ENCODE results near the gene PHYKPL.

Gene PHYKPL

GRCh38 chr5:178221853-178222252 lies 10.7 kb downstream of the PHYKPL start:
- no peak for DNase-seq

DNA sequence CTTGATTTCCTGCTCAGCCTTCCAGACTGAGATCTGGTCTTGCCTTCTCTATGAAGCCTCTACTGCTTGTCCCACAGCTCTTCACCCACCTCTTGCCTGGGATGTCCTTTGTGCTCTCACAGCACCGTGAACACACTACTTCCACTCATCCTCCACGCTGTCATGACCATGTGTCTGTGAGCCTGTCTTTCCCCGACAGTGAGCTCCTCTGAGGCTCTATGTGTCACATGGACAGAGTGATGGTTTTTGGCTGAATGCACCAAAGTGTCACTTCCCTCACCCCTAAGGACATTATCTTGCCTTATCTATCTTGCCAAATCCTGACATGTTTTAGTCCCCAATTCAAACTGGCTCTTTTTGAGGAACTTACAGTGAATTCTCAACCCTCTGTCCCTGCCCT lies 11.3 kb downstream of the PHYKPL start:
- no peak for DNase-seq

- DNase-seq: no peak
These were observed 13.8 kb downstream of the PHYKPL start for GRCh38 chr5:178218827-178219226.

GRCh38 chr5:178218237-178218776 lies 14.3 kb downstream of the PHYKPL start:
- no peak for DNase-seq

DNA sequence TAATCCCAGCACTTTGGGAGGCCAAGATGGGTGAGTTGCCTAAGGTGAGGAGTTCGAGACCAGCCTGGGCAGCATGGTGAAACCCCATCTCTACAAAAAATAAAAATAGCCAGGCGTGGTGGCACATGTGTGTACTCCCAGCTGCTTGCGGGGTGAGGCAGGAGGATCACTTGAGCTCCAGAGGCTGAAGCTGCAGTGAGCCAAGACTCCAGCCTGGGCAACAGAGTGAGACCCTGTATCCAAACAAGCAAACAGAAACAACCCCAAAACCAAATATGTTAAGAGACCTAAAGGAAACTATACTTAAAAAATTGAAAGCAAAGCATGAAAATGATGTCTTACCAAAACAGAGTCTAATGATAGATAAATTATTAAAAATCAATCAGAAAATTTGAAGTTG lies 15.8 kb downstream of the PHYKPL start:
- no peak for DNase-seq

- DNase-seq: no peak
These were observed 16.5 kb downstream of the PHYKPL start for GRCh38 chr5:178216088-178216534.

DNA sequence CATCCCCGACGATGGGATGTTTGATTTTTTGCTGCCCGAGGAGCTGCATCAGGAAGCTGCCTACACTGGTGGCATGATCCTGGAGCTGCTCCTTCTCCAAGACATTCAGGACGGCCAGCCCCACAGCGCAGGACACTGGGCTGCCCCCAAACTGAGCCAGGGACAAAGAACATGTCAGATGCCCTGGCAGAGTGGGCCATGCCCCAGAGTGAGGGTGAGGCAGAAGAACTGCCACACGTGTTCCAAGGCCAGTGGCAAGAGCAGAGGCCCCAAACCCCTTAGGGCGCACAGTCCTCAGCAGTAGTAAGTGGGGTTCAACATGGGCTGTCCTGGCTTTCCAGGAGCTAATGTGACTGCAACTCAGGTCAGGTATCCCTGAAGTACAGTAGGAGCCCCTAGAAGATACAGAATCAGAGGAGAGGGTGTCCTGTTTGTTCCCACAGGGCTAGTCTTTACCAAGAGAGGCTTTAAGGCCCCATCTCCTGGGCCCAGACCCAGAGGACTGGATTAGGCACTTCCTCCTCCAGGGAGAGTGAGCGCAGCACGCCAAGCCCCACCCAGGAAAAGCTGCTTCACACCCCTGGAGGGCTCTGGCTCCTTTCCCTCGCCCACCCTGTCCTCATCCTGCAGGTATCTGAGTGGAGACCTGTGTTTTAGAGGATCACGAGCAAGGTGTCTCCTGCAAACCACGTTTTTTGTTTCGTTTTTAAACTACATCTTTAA lies 17.2 kb downstream of the PHYKPL start:
- DNase-seq: no peak

DNA sequence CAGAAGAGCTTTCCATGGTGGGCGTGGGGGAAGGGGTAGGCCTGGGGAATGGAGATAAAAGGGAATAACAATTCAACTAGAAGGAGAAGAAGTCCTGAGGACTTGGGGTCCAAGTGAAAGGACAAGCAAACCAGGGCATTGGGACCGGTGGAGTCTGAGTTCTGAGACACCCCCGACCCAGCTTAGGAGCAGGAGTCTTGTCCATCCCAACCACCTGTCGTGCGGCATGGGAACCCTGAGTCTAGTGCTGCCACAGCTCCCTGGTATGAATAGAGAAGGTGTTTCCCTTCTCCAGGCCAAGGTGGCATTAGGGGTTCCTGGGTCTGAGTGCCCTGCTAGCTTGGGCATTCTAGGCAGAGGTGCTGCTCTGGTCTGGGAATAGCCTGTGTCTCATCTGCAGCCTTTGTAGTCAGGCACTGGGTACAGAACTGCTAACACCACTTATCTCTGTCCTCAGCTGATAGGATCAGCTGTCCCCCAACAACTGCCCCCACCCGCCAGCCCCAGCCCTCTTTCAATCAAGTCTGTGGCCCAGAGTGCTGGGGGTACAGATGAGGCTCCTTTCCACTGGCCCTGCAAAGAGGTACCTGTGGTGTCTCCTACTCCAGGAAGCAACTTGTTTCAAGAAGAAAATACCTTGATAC lies 18.3 kb downstream of the PHYKPL start:
- DNase-seq: no peak

DNA sequence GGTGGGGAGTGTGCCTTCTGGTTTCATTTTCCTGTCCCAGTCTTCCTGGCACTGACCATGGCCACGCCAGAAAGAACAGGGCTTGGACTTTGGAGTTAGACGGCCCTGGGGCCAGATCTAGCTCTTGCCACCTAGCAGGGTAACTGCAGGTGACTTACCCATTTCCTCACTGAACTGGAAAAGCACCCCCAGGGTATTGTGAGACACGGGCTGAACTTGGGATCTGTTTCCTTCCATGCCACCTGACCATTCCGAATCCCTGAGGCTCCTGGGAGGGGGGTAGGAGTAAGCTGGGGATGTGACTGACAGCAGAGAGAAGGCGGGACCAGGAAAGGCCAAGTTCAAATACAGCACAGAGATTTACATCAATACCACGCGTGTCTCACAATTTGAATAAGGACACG lies 18.9 kb downstream of the PHYKPL start:
- no peak for DNase-seq

DNA sequence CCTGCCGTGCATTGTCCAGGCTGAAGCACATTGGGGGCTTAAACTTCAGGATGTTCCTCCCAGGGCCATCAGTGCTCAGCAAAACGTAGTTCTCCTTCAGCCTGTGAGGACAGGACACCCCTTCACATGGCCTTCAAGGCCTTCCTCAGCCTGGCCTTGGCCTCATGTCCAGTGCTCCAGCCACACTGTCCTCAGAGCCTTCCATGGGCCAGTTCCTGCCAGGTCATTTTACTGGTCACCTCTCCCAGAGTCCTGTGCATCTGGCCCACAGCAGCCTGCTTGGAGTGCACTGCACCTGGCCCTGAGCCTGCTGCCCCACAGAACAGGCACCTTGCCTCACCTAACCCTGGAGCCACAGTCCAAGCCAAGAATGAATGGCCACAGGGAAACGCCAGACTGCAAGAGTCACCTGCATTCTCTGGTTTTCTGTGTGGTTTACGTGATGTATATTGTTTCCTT lies 19.6 kb downstream of the PHYKPL start:
- DNase-seq: no peak

DNA sequence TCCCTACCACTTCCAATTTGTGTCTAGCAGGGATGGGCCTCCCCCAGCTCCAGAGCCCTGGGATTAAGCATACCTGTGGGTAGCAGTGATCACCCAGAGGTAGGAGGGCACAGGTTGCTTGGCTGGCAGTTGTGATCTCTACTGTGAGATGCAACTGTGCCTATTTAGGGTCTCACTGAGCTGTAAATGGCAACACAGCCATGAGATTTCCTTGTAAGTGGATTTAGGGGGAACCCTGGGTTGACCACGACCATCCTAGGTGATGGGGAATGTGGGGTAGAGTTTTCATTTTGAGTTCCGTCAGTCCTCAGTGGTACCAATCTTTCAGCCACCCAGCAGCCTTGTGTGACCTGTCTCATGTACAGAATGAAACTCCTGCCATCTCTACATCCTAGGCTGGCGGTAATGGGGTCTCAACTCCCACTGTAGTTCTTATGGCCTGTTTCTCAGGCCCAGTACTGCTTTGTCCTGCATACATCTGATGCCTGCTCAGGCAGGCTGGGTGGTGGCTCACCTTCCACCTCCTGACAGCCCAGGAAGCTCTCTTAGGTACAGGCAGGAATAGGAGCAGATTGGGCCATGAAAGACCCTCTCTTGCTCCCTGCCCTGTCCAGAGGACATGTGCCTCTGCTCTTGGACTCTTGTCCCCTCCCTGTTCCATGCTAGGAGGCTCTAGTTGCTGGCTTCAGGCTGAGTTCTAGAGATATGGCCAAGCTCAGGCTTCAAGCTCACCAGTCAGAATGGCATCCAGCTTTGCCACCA lies 20.2 kb downstream of the PHYKPL start:
- DNase-seq: no peak

DNA sequence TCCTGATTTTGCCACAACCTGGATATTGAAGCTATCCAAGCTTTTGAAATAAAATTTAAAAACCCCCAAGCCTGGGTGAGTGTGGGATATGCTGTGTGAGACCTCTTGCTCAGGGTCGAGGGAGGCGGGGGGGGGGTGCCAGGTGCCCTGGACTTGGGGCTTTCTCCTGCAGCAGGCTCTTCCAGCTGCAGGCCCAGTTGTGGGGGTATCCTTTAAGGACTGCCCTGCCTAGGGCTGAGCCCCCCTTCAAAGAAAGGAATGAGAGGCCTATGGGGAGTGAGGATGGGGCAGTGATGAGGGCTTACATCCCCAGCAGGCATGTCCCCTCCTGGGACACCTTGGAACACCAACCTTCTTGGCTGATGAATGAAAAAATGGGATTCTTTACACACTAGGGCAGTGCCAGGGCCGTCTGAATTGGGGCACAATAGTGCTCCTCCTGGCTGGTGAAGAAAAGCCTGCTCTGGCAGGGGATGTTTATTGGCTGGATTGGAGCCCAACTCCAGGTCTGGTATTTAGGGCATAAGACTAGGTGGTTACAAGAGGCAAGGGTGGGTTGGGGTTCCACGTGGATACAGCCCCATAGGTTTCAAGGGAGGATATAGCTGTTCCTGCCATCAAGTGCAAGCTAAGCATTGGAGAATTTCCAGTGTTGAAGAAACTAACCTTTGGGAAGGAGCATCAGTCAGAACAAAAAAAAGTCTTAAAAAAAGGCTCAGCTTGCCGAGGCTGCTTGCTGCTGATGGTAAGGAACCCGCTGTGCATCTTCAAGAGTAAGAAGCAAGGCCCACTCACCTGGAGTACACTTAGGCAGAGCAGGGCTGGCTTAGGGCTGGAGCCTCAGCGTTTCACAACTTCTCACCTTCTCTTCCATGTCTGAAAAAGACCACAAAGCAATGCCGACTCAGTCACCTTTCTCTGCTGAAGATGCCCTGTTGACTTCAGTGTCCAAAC lies 21.2 kb downstream of the PHYKPL start:
- DNase-seq: no peak

DNA sequence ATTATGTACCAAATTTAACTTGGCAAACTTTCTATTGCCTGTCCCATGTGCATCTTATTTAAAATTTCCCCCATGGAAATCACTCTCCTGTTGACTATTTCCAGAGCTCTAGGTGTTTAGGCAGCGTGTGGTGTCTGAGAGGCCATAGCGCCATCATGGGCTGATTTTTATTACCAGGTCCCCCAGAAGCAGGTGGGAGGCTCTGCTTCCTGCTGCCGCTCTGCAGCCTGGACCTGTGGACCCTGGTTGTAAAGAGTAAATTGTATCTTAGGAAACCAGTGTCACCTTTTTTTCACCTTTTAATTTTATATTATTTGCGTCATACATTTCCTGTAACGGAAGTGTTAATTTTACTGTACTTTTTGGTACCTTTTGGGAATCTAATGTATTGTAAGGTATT lies 21.9 kb downstream of the PHYKPL start:
- DNase-seq: no peak

- no peak for DNase-seq
These were observed 22.5 kb downstream of the PHYKPL start for GRCh38 chr5:178210073-178210535.

- DNase-seq: no peak
These were observed 23.1 kb downstream of the PHYKPL start for GRCh38 chr5:178209334-178210072.

- no peak for DNase-seq
These were observed 23.9 kb downstream of the PHYKPL start for GRCh38 chr5:178208540-178209227.

DNA sequence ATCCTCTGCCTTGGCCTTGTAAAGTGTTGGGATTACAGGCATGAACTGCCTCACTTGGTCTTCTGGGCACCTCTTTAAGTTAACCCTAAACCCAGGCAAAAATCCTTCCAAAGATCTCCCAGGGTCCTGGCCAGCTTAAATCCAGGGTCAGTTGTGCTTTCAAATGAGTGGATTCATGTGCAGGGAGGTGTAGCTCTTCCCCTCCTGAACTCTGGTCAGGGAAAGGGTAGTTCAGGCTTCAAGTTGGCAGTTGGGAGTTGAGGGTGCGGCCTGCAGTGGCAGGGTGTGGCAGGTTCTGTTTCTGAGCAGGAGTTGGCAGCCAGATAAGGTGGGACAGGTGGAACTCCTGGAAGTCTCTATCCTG lies 24.7 kb downstream of the PHYKPL start:
- no peak for DNase-seq

GRCh38 chr5:178207183-178207916 lies 25.3 kb downstream of the PHYKPL start:
- no peak for DNase-seq

DNA sequence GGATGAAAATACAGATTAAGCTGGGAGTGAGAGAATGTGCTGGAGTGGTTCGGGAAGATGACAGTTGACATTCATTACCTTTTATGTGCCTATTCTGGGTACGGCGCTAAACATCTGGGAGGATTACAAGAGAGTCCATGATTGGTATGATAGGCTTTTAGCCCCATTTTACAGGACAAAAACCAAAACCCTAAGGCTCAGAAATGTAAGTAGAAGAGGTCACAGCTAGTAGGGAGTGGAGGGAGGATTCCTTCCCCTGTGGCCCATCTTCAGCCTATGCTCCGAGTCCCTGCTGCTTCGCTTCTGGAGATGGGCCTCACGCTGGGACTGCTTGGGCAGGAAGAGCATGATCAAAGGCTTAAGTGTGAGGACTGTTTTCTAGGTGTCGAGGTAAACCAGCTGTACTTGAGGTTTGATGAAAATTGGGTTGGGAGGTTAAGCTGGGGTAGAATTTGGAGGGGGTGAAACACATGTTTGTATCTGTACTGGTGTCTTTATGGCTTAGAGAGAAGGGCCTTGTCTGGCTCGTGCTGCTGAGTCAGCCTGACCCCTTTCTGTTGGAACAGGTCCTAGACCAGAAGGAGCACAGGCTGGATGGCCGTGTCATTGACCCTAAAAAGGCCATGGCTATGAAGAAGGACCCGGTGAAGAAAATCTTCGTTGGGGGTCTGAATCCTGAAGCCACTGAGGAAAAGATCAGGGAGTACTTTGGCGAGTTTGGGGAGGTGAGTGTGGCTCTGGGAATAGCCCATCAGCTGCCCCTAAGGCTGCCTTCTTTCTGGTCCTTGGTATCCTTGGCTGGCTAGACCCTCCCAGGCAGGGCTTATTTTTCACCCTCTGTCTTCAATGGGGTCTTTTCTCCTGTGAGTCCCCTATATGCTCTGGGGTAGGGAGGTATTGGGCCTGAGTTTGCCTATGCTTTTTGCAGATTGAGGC lies 26.2 kb downstream of the PHYKPL start:
- no peak for DNase-seq

Measured in COR-L47 (cell line).